ENCODE measurements around the gene SCYGR8. TPM values are rescaled to one million over a fixed set of nuclear protein-coding genes. Genes with fewer than 3 reads are reported as not detected.

The SCYGR8 gene
- total RNA-seq, 1 experiment from 2014 or later, result not detected

GRCh38 chr2:227716501-227716900 lies 29.2 kb upstream of the SCYGR8 start:
- Histone ChIP-seq H3K27me3 (replicated peaks; ENCODE audit: insufficient read depth, low read depth, low read length, poor library complexity) (no peaks in the 10 kb centered on the region), H3K4me1 (ENCODE audit: insufficient read depth, low read length, poor library complexity, severe bottlenecking) (no peaks in the 10 kb centered on the region), H3K36me3 (ENCODE audit: insufficient read depth, low read length, poor library complexity, severe bottlenecking) (no peaks in the 10 kb centered on the region), H3K27ac (ENCODE audit: low read depth, low read length, poor library complexity, severe bottlenecking) (no peak overlapping the region), H3K4me3 (ENCODE audit: low read depth, low read length, poor library complexity, severe bottlenecking) (no peak overlapping the region), H3K9me3 (ENCODE audit: low read depth, low read length, poor library complexity, severe bottlenecking) (no peaks in the 10 kb centered on the region)
- POLR2A ChIA-PET (ENCODE audit: low non-redundant PET), result interaction anchor here (0.6 kb wide), 1 partner anchor 53 kb away, joined by 4 read pairs; no protein-coding TSS in a partner anchor
- CTCF ChIA-PET, result no interaction called here
- DNase-seq (ENCODE audit: low spot score), result no peak
- intact Hi-C loops (cut with micrococcal nuclease; ENCODE audit: unreplicated experiment), result no loop called here
- TF ChIP-seq CTCF (conservative IDR thresholded peaks at IDR 0.05; ENCODE audit: low read depth, low read length) (no peak), EZH2 (IDR thresholded peaks at IDR 0.05; ENCODE audit: borderline replicate concordance, low read depth, low read length, poor library complexity, severe bottlenecking) (no peak)
- no TSS peak for BruUV-seq (replicated peaks)

GRCh38 chr2:227717687-227718567 lies 27.8 kb upstream of the SCYGR8 start, which contains the start of gene SLC19A3:
Gene SLC19A3, minus strand, starts transcription at chr2:227718028. Its CDS starts 15,710 bp downstream, at chr2:227702318.
- H3K9me3 ChIP-seq (ENCODE audit: low read depth, low read length, poor library complexity, severe bottlenecking), result no peaks in the 10 kb centered on the region
- peak; percentile 83 for DNase-seq (ENCODE audit: low spot score)
- no peaks in the 10 kb centered on the region for H3K4me1 ChIP-seq (ENCODE audit: insufficient read depth, low read length, poor library complexity, severe bottlenecking)
- CTCF ChIA-PET, result no interaction called here
- H3K36me3 ChIP-seq (ENCODE audit: insufficient read depth, low read length, poor library complexity, severe bottlenecking), result no peaks in the 10 kb centered on the region
- no TSS peak for BruUV-seq (replicated peaks)
- intact Hi-C loops (cut with micrococcal nuclease; ENCODE audit: unreplicated experiment), result no loop called here
- POLR2A ChIA-PET (ENCODE audit: low non-redundant PET), result no interaction called here
- H3K27me3 ChIP-seq (replicated peaks; ENCODE audit: insufficient read depth, low read depth, low read length, poor library complexity), result no peaks in the 10 kb centered on the region
- TF ChIP-seq EZH2 (IDR thresholded peaks at IDR 0.05; ENCODE audit: borderline replicate concordance, low read depth, low read length, poor library complexity, severe bottlenecking) (no peak), CTCF (conservative IDR thresholded peaks at IDR 0.05; ENCODE audit: low read depth, low read length) (no peak)
- H3K4me3 ChIP-seq (ENCODE audit: low read depth, low read length, poor library complexity, severe bottlenecking), result peak within 1 kb of the TSS; percentile 42
- H3K27ac ChIP-seq (ENCODE audit: low read depth, low read length, poor library complexity, severe bottlenecking), result no peak within 1 kb of the TSS

DNA sequence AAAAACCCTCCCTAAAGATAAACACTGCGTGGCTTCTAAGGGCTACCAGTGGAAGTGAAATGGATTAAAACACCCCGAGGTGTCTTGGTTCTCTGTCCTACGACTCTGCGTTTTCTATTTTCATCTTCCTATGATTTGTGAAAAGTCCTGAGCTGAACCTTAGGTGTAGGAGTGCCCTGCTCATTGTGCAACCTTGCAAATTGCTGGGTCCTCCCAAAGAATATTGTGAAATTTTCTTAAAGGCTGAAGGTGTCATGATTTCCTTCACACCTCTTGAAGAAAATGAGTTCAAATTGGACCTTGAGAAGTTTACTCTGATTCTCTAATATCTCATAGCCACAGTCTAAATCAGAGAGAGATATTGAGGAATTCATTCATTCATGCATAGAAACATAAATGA lies 26.1 kb upstream of the SCYGR8 start:
- Histone ChIP-seq H3K4me1 (ENCODE audit: insufficient read depth, low read length, poor library complexity, severe bottlenecking) (no peaks in the 10 kb centered on the region), H3K27me3 (replicated peaks; ENCODE audit: insufficient read depth, low read depth, low read length, poor library complexity) (no peaks in the 10 kb centered on the region), H3K4me3 (ENCODE audit: low read depth, low read length, poor library complexity, severe bottlenecking) (no peak overlapping the region), H3K9me3 (ENCODE audit: low read depth, low read length, poor library complexity, severe bottlenecking) (no peaks in the 10 kb centered on the region), H3K27ac (ENCODE audit: low read depth, low read length, poor library complexity, severe bottlenecking) (no peak overlapping the region), H3K36me3 (ENCODE audit: insufficient read depth, low read length, poor library complexity, severe bottlenecking) (no peaks in the 10 kb centered on the region)
- intact Hi-C loops (cut with micrococcal nuclease; ENCODE audit: unreplicated experiment), result no loop called here
- POLR2A ChIA-PET (ENCODE audit: low non-redundant PET), result no interaction called here
- TF ChIP-seq EZH2 (IDR thresholded peaks at IDR 0.05; ENCODE audit: borderline replicate concordance, low read depth, low read length, poor library complexity, severe bottlenecking) (no peak), CTCF (conservative IDR thresholded peaks at IDR 0.05; ENCODE audit: low read depth, low read length) (no peak)
- CTCF ChIA-PET, result no interaction called here
- DNase-seq (ENCODE audit: low spot score), result no peak
- no TSS peak for BruUV-seq (replicated peaks)
